ENCODE measurements around the gene NFU1. TPM values are rescaled to one million over a fixed set of nuclear protein-coding genes. Genes with fewer than 3 reads are reported as not detected.

Gene NFU1
- polyA plus RNA-seq, 1 donor (not counting 4 experiments of a cell fraction or from before 2014, with no cell fraction given) = 53.7 TPM

GRCh38 chr2:69385443-69386151 is 51.6 kb downstream of the NFU1 start:
- peaks cover 24% of the 10 kb centered on the region for H3K4me1 ChIP-seq (ENCODE audit: control insufficient read depth, extremely low read depth, insufficient read depth, low read length)

GRCh38 chr2:69384618-69385081 is 52.6 kb downstream of the NFU1 start:
- TF ChIP-seq, protein P1, sequence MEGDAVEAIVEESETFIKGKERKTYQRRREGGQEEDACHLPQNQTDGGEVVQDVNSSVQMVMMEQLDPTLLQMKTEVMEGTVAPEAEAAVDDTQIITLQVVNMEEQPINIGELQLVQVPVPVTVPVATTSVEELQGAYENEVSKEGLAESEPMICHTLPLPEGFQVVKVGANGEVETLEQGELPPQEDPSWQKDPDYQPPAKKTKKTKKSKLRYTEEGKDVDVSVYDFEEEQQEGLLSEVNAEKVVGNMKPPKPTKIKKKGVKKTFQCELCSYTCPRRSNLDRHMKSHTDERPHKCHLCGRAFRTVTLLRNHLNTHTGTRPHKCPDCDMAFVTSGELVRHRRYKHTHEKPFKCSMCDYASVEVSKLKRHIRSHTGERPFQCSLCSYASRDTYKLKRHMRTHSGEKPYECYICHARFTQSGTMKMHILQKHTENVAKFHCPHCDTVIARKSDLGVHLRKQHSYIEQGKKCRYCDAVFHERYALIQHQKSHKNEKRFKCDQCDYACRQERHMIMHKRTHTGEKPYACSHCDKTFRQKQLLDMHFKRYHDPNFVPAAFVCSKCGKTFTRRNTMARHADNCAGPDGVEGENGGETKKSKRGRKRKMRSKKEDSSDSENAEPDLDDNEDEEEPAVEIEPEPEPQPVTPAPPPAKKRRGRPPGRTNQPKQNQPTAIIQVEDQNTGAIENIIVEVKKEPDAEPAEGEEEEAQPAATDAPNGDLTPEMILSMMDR (optimal IDR thresholded peaks at IDR 0.05 in 1 of 3, IDR thresholded peaks at IDR 0.05 in 1 of 3, conservative IDR thresholded peaks at IDR 0.05 in 1 of 3; ENCODE audit: extremely low read depth in 1 of 3, insufficient read depth in 2 of 3, low read length in 3 of 3) = no peak
- no peak for TF ChIP-seq EZH2 (IDR thresholded peaks at IDR 0.05; ENCODE audit: low read length)
- H2AFZ ChIP-seq (ENCODE audit: control insufficient read depth, low read length) = no peak overlapping the region
- no peaks in the 10 kb centered on the region for H3K27me3 ChIP-seq (ENCODE audit: control insufficient read depth, extremely low read depth, insufficient read depth, low read length)
- no peak overlapping the region for H3K9ac ChIP-seq (ENCODE audit: control insufficient read depth, extremely low read depth, insufficient read depth, low read length)
- peak overlapping the region; percentile 45 for H3K4me2 ChIP-seq (ENCODE audit: control insufficient read depth, extremely low read depth, insufficient read depth, low read depth, low read length)
- H3K9me3 ChIP-seq (ENCODE audit: control insufficient read depth, low read depth, low read length) = no peaks in the 10 kb centered on the region
- H3K36me3 ChIP-seq (ENCODE audit: control insufficient read depth in 2 of 2, extremely low read depth in 1 of 2, insufficient read depth in 2 of 2, low read length in 2 of 2) = peaks cover 0 to 3% of the 10 kb centered on the region in 2 experiments
- no peaks in the 10 kb centered on the region for H4K20me1 ChIP-seq (ENCODE audit: control insufficient read depth, extremely low read depth, insufficient read depth, low read length)
- peaks cover 24% of the 10 kb centered on the region for H3K4me1 ChIP-seq (ENCODE audit: control insufficient read depth, extremely low read depth, insufficient read depth, low read length)
- DNase-seq (ENCODE audit: low read depth, low spot score) = no peak
- no peak for FAIRE-seq
- H3K79me2 ChIP-seq (ENCODE audit: control insufficient read depth, insufficient read depth, low read length) = peaks cover 67% of the 10 kb centered on the region
- dilution Hi-C loops (cut with MboI; ENCODE audit: extremely low pct_ligation_motif_present, low sequenced_read_pairs) = no loop called here
- no peaks in the 10 kb centered on the region for H3K9me1 ChIP-seq (ENCODE audit: control insufficient read depth, extremely low read depth, insufficient read depth, low read length)
- peak overlapping the region in 1 of 3 experiments; percentile 6 for H3K4me3 ChIP-seq (ENCODE audit: control insufficient read depth in 2 of 3, extremely low read depth in 1 of 3, insufficient read depth in 2 of 3, low read depth in 1 of 3, low read length in 3 of 3)
- H3K27ac ChIP-seq (ENCODE audit: control insufficient read depth, insufficient read depth, low read length) = peak overlapping the region; percentile 29

More at GRCh38 chr2:69385443-69386151, 51.6 kb downstream of the NFU1 start:
- no peak for TF ChIP-seq EZH2 (IDR thresholded peaks at IDR 0.05; ENCODE audit: low read length)
- TF ChIP-seq, protein P1 (optimal IDR thresholded peaks at IDR 0.05 in 1 of 3, IDR thresholded peaks at IDR 0.05 in 1 of 3, conservative IDR thresholded peaks at IDR 0.05 in 1 of 3; ENCODE audit: extremely low read depth in 1 of 3, insufficient read depth in 2 of 3, low read length in 3 of 3) = no peak
- Histone ChIP-seq H3K4me2 (ENCODE audit: control insufficient read depth, extremely low read depth, insufficient read depth, low read depth, low read length) (peak overlapping the region; percentile 94), H3K9ac (ENCODE audit: control insufficient read depth, extremely low read depth, insufficient read depth, low read length) (peak overlapping the region; percentile 91), H3K79me2 (ENCODE audit: control insufficient read depth, insufficient read depth, low read length) (peaks cover 58% of the 10 kb centered on the region), H3K9me1 (ENCODE audit: control insufficient read depth, extremely low read depth, insufficient read depth, low read length) (no peaks in the 10 kb centered on the region), H3K9me3 (ENCODE audit: control insufficient read depth, low read depth, low read length) (no peaks in the 10 kb centered on the region), H3K36me3 (ENCODE audit: control insufficient read depth in 2 of 2, extremely low read depth in 1 of 2, insufficient read depth in 2 of 2, low read length in 2 of 2) (peaks cover 0 to 3% of the 10 kb centered on the region in 2 experiments), H3K27me3 (ENCODE audit: control insufficient read depth, extremely low read depth, insufficient read depth, low read length) (no peaks in the 10 kb centered on the region), H3K27ac (ENCODE audit: control insufficient read depth, insufficient read depth, low read length) (peak overlapping the region; percentile 92), H4K20me1 (ENCODE audit: control insufficient read depth, extremely low read depth, insufficient read depth, low read length) (no peaks in the 10 kb centered on the region), H2AFZ (ENCODE audit: control insufficient read depth, low read length) (no peak overlapping the region), H3K4me3 (ENCODE audit: control insufficient read depth in 2 of 3, extremely low read depth in 1 of 3, insufficient read depth in 2 of 3, low read depth in 1 of 3, low read length in 3 of 3) (peak overlapping the region; percentile 70 to 99 (median 98))
- no peak for DNase-seq (ENCODE audit: low read depth, low spot score)
- no peak for FAIRE-seq
- dilution Hi-C loops (cut with MboI; ENCODE audit: extremely low pct_ligation_motif_present, low sequenced_read_pairs) = no loop called here
